HepG2 (cell line): ENCODE data around the gene NSL1. TPM values are rescaled to one million over a fixed set of nuclear protein-coding genes. Genes with fewer than 3 reads are reported as not detected.
A peak's percentile ranks its signal among the peaks of the same experiment; 100 is the strongest.

Source experiments
- ARNTL ChIP-seq: sonication (generic); formaldehyde crosslinking; IDR thresholded peaks from 2 replicates; pipeline ENCODE4 v1.4.0; 2020; ENCODE audit warnings: mild to moderate bottlenecking, missing genetic modification reagents
- BHLHE40 ChIP-seq: IDR thresholded peaks from 2 replicates; pipeline ENCODE4 v1.6.1; 2011; ENCODE audit warnings: low read length, improper control_type of control experiment
- DNMT1 ChIP-seq: sonication (generic); formaldehyde crosslinking; IDR thresholded peaks from 2 replicates; pipeline ENCODE4 v1.5.1; 2020; ENCODE audit warnings: mild to moderate bottlenecking, missing genetic modification reagents
- EED ChIP-seq: sonication (generic); formaldehyde crosslinking; IDR thresholded peaks from 2 replicates; pipeline ENCODE4 v1.5.0; 2020; ENCODE audit warnings: mild to moderate bottlenecking, missing genetic modification reagents
- ELF3 ChIP-seq: IDR thresholded peaks from 2 replicates; pipeline ENCODE4 v1.6.1; 2016; ENCODE audit warnings: missing genetic modification reagents, missing compliant biosample characterization
- MAX ChIP-seq: IDR thresholded peaks from 2 replicates; pipeline ENCODE4 v1.6.1; 2012; ENCODE audit warnings: inconsistent platforms
- MTF2 ChIP-seq: sonication (generic); formaldehyde crosslinking; IDR thresholded peaks from 2 replicates; pipeline ENCODE4 v1.5.0; 2020; ENCODE audit warnings: missing genetic modification reagents, borderline replicate concordance
- MYC ChIP-seq: sonication (generic); formaldehyde crosslinking; IDR thresholded peaks from 2 replicates; pipeline ENCODE4 v1.9.0; 2021; ENCODE audit warnings: missing genetic modification reagents, borderline replicate concordance
- NR2F6 ChIP-seq, 2 experiments: IDR thresholded peaks; 2 replicates each; pipeline ENCODE4 v1.6.1; 2016; ENCODE audit warnings: antibody characterized with exemption in 1 of 2, mild to moderate bottlenecking in 1 of 2
- PHF21A ChIP-seq: sonication (generic); formaldehyde crosslinking; IDR thresholded peaks from 2 replicates; pipeline ENCODE4 v1.5.0; 2020; ENCODE audit warnings: mild to moderate bottlenecking, missing genetic modification reagents
- ZNF263 ChIP-seq: sonication (generic); formaldehyde crosslinking; IDR thresholded peaks from 2 replicates; pipeline ENCODE4 v1.4.0; 2020; ENCODE audit warnings: missing genetic modification reagents
- ZNF30 ChIP-seq: sonication (generic); formaldehyde crosslinking; IDR thresholded peaks from 2 replicates; pipeline ENCODE4 v1.5.0; 2020; ENCODE audit warnings: mild to moderate bottlenecking, missing genetic modification reagents
- ZNF563 ChIP-seq: sonication (generic); formaldehyde crosslinking; IDR thresholded peaks from 2 replicates; pipeline ENCODE4 v1.8.0; 2022; ENCODE audit warnings: mild to moderate bottlenecking, moderate library complexity, missing genetic modification reagents
- ZNF782 ChIP-seq: sonication (generic); formaldehyde crosslinking; IDR thresholded peaks from 2 replicates; pipeline ENCODE4 v1.4.0; 2020; ENCODE audit warnings: missing genetic modification reagents, mild to moderate bottlenecking, borderline replicate concordance
- ZSCAN21 ChIP-seq: sonication (generic); formaldehyde crosslinking; IDR thresholded peaks from 2 replicates; pipeline ENCODE4 v1.8.0; 2022; ENCODE audit warnings: mild to moderate bottlenecking, missing genetic modification reagents, moderate library complexity, borderline replicate concordance
- polyA plus RNA-seq, 8 experiments: library from polyadenylated mRNA; depleted of rRNA in 3 of 8; stranded (reverse) in 7 of 8; unstranded in 1 of 8; fragments of >200 nt; fragmentation: Illumina TruSeq in 4 of 8; extraction: Trizol in 4 of 8; gene quantifications; 2 replicates each; pipeline versions ENCODE4 v1.2.1 to v1.2.3, GENCODE V29; 2011 to 2016; ENCODE audit warnings: low read depth in 4 of 8, missing spikeins in 1 of 8, mixed read lengths in 1 of 8; ENCODE audit not compliant: insufficient read depth in 1 of 8
- total RNA-seq, 5 experiments: library from RNA; depleted of rRNA; stranded (reverse); fragments of >200 nt; fragmentation: Illumina TruSeq; extraction: Trizol; gene quantifications; 2 replicates each; pipeline ENCODE4 v1.2.3, GENCODE V29; 2016; ENCODE audit warnings: low read depth in 1 of 5
- TF ChIP-seq, protein P1 (sequence below): fragments of 450-650 bp; IDR thresholded peaks from 2 replicates; pipeline ENCODE4 v1.6.1; 2016
- TF ChIP-seq, protein P2 (sequence below): IDR thresholded peaks from 2 replicates; pipeline ENCODE4 v1.6.1; 2012; ENCODE audit warnings: low read length, improper control_type of control experiment
- TF ChIP-seq, protein P3 (sequence below): sonication (generic); formaldehyde crosslinking; IDR thresholded peaks from 2 replicates; pipeline ENCODE4 v1.5.1; 2020; ENCODE audit warnings: mild to moderate bottlenecking, missing genetic modification reagents, moderate library complexity
- TF ChIP-seq, protein P4 (sequence below): sonication (generic); formaldehyde crosslinking; conservative IDR thresholded peaks from 2 replicates; pipeline ENCODE4 v1.4.0; 2020; ENCODE audit warnings: missing genetic modification reagents
- TF ChIP-seq, protein P5 (sequence below): sonication (generic); formaldehyde crosslinking; IDR thresholded peaks from 2 replicates; pipeline ENCODE4 v1.8.1; 2022; ENCODE audit warnings: mild to moderate bottlenecking, missing genetic modification reagents

Gene NSL1
- total and polyA plus RNA-seq, 2 of the 13 experiments (the other 11 are each of a cell fraction or from before 2014, with no cell fraction given) = 34.5 to 77.4 TPM

DNA sequence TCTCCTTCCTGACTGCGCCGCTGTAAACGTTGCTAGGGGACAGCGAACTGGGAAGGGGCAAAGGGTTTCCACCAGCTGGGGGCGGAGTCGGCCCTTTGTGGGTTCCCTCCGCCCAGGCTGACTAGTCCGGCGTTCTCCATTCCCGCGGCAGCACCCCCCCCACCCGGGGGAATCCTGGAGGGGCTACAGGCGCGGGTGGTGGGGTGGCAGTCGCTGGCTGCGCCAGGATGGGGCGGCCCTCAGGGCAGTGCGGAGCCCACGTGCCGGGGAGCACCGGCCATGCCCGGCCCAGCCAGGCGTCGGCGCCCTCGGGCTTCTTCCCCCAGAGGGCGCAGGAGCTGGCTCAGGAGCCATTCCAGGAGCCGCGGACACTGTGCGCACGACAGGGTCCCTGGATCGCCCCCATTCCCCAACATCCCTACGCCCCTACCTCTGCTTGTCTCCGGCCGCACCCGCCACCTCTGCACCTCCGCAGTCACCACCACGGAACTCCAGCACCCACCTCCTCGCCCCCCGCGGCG, 92.4 kb downstream of the NSL1 start (continued):
- peak; percentile 84 for TF ChIP-seq MAX
- TF ChIP-seq, protein P1, sequence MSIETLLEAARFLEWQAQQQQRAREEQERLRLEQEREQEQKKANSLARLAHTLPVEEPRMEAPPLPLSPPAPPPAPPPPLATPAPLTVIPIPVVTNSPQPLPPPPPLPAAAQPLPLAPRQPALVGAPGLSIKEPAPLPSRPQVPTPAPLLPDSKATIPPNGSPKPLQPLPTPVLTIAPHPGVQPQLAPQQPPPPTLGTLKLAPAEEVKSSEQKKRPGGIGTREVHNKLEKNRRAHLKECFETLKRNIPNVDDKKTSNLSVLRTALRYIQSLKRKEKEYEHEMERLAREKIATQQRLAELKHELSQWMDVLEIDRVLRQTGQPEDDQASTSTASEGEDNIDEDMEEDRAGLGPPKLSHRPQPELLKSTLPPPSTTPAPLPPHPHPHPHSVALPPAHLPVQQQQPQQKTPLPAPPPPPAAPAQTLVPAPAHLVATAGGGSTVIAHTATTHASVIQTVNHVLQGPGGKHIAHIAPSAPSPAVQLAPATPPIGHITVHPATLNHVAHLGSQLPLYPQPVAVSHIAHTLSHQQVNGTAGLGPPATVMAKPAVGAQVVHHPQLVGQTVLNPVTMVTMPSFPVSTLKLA = 0 out of 2 replicates have a peak, but pooled peaks have one; percentile 15
- peak; percentile 76 for TF ChIP-seq BHLHE40
- peak; percentile 80; the same call in 1 of the 2 replicates for TF ChIP-seq ZNF563 (CRISPR knock-in tag)
- TF ChIP-seq ZNF30 = no peak
- TF ChIP-seq, protein P2, sequence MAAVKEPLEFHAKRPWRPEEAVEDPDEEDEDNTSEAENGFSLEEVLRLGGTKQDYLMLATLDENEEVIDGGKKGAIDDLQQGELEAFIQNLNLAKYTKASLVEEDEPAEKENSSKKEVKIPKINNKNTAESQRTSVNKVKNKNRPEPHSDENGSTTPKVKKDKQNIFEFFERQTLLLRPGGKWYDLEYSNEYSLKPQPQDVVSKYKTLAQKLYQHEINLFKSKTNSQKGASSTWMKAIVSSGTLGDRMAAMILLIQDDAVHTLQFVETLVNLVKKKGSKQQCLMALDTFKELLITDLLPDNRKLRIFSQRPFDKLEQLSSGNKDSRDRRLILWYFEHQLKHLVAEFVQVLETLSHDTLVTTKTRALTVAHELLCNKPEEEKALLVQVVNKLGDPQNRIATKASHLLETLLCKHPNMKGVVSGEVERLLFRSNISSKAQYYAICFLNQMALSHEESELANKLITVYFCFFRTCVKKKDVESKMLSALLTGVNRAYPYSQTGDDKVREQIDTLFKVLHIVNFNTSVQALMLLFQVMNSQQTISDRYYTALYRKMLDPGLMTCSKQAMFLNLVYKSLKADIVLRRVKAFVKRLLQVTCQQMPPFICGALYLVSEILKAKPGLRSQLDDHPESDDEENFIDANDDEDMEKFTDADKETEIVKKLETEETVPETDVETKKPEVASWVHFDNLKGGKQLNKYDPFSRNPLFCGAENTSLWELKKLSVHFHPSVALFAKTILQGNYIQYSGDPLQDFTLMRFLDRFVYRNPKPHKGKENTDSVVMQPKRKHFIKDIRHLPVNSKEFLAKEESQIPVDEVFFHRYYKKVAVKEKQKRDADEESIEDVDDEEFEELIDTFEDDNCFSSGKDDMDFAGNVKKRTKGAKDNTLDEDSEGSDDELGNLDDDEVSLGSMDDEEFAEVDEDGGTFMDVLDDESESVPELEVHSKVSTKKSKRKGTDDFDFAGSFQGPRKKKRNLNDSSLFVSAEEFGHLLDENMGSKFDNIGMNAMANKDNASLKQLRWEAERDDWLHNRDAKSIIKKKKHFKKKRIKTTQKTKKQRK = no peak
- peak; percentile 56 for TF ChIP-seq ZNF263 (CRISPR knock-in tag)
- TF ChIP-seq MTF2 (CRISPR knock-in tag) = peak; percentile 72; the same call in 1 of the 2 replicates
- TF ChIP-seq NR2F6 (IDR thresholded peaks at IDR 0.05) = no peak
- no peak for TF ChIP-seq NR2F6 (CRISPR knock-in tag; IDR thresholded peaks at IDR 0.05)
- TF ChIP-seq PHF21A (CRISPR knock-in tag) = peak; percentile 42; the same call in 1 of the 2 replicates
- TF ChIP-seq, protein P3, sequence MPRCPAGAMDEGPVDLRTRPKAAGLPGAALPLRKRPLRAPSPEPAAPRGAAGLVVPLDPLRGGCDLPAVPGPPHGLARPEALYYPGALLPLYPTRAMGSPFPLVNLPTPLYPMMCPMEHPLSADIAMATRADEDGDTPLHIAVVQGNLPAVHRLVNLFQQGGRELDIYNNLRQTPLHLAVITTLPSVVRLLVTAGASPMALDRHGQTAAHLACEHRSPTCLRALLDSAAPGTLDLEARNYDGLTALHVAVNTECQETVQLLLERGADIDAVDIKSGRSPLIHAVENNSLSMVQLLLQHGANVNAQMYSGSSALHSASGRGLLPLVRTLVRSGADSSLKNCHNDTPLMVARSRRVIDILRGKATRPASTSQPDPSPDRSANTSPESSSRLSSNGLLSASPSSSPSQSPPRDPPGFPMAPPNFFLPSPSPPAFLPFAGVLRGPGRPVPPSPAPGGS (CRISPR knock-in tag) = peak; percentile 42; the same call in 1 of the 2 replicates
- TF ChIP-seq ARNTL (CRISPR knock-in tag) = 0 out of 2 replicates have a peak, but pooled peaks have one; percentile 44
- 0 out of 2 replicates have a peak, but pooled peaks have one; percentile 17 for TF ChIP-seq ZSCAN21 (CRISPR knock-in tag)
- 0 out of 2 replicates have a peak, but pooled peaks have one; percentile 52 for TF ChIP-seq EED (CRISPR knock-in tag)
- peak; percentile 23; the same call in 1 of the 2 replicates for TF ChIP-seq ELF3 (CRISPR knock-in tag)
- TF ChIP-seq, protein P4, sequence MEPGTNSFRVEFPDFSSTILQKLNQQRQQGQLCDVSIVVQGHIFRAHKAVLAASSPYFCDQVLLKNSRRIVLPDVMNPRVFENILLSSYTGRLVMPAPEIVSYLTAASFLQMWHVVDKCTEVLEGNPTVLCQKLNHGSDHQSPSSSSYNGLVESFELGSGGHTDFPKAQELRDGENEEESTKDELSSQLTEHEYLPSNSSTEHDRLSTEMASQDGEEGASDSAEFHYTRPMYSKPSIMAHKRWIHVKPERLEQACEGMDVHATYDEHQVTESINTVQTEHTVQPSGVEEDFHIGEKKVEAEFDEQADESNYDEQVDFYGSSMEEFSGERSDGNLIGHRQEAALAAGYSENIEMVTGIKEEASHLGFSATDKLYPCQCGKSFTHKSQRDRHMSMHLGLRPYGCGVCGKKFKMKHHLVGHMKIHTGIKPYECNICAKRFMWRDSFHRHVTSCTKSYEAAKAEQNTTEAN (CRISPR knock-in tag) = no peak
- 0 out of 2 replicates have a peak, but pooled peaks have one; percentile 47 for TF ChIP-seq DNMT1 (CRISPR knock-in tag)
- TF ChIP-seq, protein P5, sequence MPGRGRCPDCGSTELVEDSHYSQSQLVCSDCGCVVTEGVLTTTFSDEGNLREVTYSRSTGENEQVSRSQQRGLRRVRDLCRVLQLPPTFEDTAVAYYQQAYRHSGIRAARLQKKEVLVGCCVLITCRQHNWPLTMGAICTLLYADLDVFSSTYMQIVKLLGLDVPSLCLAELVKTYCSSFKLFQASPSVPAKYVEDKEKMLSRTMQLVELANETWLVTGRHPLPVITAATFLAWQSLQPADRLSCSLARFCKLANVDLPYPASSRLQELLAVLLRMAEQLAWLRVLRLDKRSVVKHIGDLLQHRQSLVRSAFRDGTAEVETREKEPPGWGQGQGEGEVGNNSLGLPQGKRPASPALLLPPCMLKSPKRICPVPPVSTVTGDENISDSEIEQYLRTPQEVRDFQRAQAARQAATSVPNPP (CRISPR knock-in tag) = no peak
- peak; percentile 68; the same call in 1 of the 2 replicates for TF ChIP-seq ZNF782 (CRISPR knock-in tag)
- TF ChIP-seq MYC (CRISPR knock-in tag) = peak; percentile 82; the same call in 1 of the 2 replicates
